WTC11 (cell line): ENCODE results near the gene WNT10A. TPM values are rescaled to one million over a fixed set of nuclear protein-coding genes. Genes with fewer than 3 reads are reported as not detected.

Experiments used
- ATAC-seq: fragments of 200-7000 bp; cut with Tn5 transposase; 2 replicates; pipeline ENCODE4 v1.10.0; 2021; ENCODE audit warnings: mild to moderate bottlenecking, moderate library complexity
- CTCF ChIA-PET: fragments of 300-600 bp; sonication (Branson Sonifier 250); formaldehyde crosslinking; loops from one replicate; lab custom pipeline; 2021; ENCODE audit warnings: antibody characterized with exemption; lab: Charles Lee
- POLR2A ChIA-PET: fragments of 350-600 bp; sonication (Branson Sonifier 250); formaldehyde crosslinking; loops from one replicate; lab custom pipeline; 2021; ENCODE audit warnings: antibody characterized with exemption; lab: Charles Lee
- DNase-seq: peaks from one replicate; pipeline ENCODE4 v3.0.0; 2021; ENCODE audit warnings: low spot score
- H3K27ac Mint-ChIP-seq: 2 replicates; pipeline ENCODE4 v1.8.0; 2021; ENCODE audit warnings: mixed read lengths
- H3K27me3 Mint-ChIP-seq: 2 replicates; pipeline ENCODE4 v1.8.0; 2021; ENCODE audit warnings: low read depth, mild to moderate bottlenecking, moderate library complexity, mixed read lengths
- H3K36me3 Mint-ChIP-seq: 2 replicates; pipeline ENCODE4 v1.8.0; 2021; ENCODE audit warnings: mixed read lengths
- H3K4me1 Mint-ChIP-seq: 2 replicates; pipeline ENCODE4 v1.8.0; 2022; ENCODE audit warnings: mixed read lengths
- H3K4me3 Mint-ChIP-seq: 2 replicates; pipeline ENCODE4 v1.8.0; 2021; ENCODE audit warnings: mild to moderate bottlenecking, moderate library complexity, mixed read lengths
- H3K9me3 Mint-ChIP-seq: 2 replicates; pipeline ENCODE4 v1.8.0; 2021; ENCODE audit warnings: mixed read lengths
- ELF4 ChIP-seq: sonication (generic); formaldehyde crosslinking; IDR thresholded peaks from 2 replicates; pipeline ENCODE4 v1.8.1; 2022; ENCODE audit warnings: low read depth, mild to moderate bottlenecking, moderate library complexity, missing genetic modification reagents
- EMX1 ChIP-seq: fragments of 250-450 bp; sonication (Bioruptor Pico); IDR thresholded peaks from 2 replicates; pipeline ENCODE4 v1.8.0; 2021; ENCODE audit warnings: mild to moderate bottlenecking
- ETV6 ChIP-seq: sonication (generic); formaldehyde crosslinking; IDR thresholded peaks from 2 replicates; pipeline ENCODE4 v1.8.1; 2022; ENCODE audit warnings: mild to moderate bottlenecking, missing genetic modification reagents
- FOXK1 ChIP-seq: sonication (generic); formaldehyde crosslinking; IDR thresholded peaks from 2 replicates; pipeline ENCODE4 v1.8.0; 2022; ENCODE audit warnings: mild to moderate bottlenecking, moderate library complexity, missing genetic modification reagents
- SMAD4 ChIP-seq: sonication (generic); formaldehyde crosslinking; IDR thresholded peaks from 2 replicates; pipeline ENCODE4 v1.8.0; 2022; ENCODE audit warnings: mild to moderate bottlenecking, missing genetic modification reagents
- ZNF317 ChIP-seq: sonication (generic); formaldehyde crosslinking; IDR thresholded peaks from 2 replicates; pipeline ENCODE4 v1.8.1; 2023; ENCODE audit warnings: low read depth, mild to moderate bottlenecking, moderate library complexity, missing genetic modification reagents, borderline replicate concordance
- total RNA-seq: library from RNA; stranded (reverse); gene quantifications from 3 replicates; pipeline ENCODE4 v1.2.3, GENCODE V29; 2021
- TF ChIP-seq, protein P1 (sequence below): fragments of 200-600 bp; IDR thresholded peaks from 2 replicates; pipeline ENCODE4 v1.8.0; 2022; ENCODE audit warnings: antibody characterized with exemption
- TF ChIP-seq, protein P2 (sequence below): sonication (generic); formaldehyde crosslinking; IDR thresholded peaks from 2 replicates; pipeline ENCODE4 v1.8.1; 2023; ENCODE audit warnings: mild to moderate bottlenecking, missing genetic modification reagents, borderline replicate concordance
- TF ChIP-seq, protein P3 (sequence below): sonication (generic); formaldehyde crosslinking; IDR thresholded peaks from 2 replicates; pipeline ENCODE4 v1.8.1; 2022; ENCODE audit warnings: low read depth, mild to moderate bottlenecking, moderate library complexity, missing genetic modification reagents, borderline replicate concordance
- TF ChIP-seq, protein P4 (sequence below): sonication (generic); formaldehyde crosslinking; IDR thresholded peaks from 2 replicates; pipeline ENCODE4 v1.8.0; 2023; ENCODE audit warnings: mild to moderate bottlenecking, missing genetic modification reagents
- TF ChIP-seq, protein P5 (sequence below): sonication (generic); formaldehyde crosslinking; IDR thresholded peaks from 2 replicates; pipeline ENCODE4 v1.8.1; 2022; ENCODE audit warnings: mild to moderate bottlenecking, moderate library complexity, missing genetic modification reagents

The WNT10A gene
- total RNA-seq, 1 experiment from 2014 or later = not detected

DNA sequence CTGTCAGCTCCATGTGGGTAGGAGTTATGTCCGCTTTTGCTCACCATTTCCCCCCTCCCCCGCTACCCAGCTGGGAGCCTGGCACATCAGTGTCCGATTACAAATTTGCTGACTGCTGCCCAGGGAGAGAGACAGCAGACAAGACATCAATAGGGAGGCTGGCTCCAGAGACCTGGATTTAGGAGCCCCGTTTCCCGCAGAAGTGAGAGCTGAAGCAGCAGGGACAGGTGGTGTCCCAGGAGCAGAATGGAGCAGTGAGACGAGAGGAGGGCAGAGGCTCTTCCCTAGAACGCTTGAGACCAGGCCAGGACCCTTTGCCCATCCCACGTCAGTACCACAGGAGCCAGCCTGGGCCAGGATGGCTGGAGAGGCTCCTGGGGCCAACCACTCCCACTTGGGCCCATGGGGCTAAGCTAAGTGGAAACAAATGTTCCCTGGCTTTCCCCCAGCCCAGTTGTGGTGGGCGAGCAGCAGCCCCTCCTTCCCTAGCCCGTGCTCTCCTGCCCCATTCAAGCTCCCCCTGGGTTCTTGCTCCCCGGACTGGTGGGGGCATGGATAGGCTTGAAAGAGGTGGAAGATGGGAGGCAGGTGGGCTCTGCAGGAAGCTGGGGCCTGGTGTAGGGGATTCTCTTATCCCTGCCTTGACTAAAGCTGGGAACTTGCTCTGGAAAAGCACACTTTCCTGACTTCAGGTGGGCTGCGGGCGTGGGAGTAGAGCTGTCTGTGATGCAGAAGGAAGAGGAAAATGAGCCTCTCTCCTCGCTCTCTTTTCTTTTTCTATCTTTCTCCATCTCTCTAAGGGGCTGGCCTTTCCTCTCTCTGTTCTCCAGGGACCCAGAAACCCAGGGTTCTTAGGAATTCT is 25.1 kb upstream of the WNT10A start:
- Mint-ChIP-seq H3K4me3 (no peak overlapping the region), H3K36me3 (no peaks in the 10 kb centered on the region), H3K27me3 (peaks cover 77% of the 10 kb centered on the region), H3K9me3 (no peaks in the 10 kb centered on the region), H3K4me1 (peaks cover 54% of the 10 kb centered on the region), H3K27ac (no peak overlapping the region)
- DNase-seq (no peak), ATAC-seq (no peak)
- CTCF ChIA-PET = interaction anchor here (0.9 to 1.9 kb wide), 9 partner anchors 19 to 168 kb away, joined by 3 to 13 read pairs (median 4); partner anchors contain the start of gene TTLL4
- TF ChIP-seq ELF4 (no peak), ZNF317 (peak; percentile 77), SMAD4 (CRISPR knock-in tag) (no peak)
- POLR2A ChIA-PET = interaction anchor here (0.6 kb wide), 1 partner anchor 155 kb away, joined by 3 read pairs; no protein-coding TSS in a partner anchor

DNA sequence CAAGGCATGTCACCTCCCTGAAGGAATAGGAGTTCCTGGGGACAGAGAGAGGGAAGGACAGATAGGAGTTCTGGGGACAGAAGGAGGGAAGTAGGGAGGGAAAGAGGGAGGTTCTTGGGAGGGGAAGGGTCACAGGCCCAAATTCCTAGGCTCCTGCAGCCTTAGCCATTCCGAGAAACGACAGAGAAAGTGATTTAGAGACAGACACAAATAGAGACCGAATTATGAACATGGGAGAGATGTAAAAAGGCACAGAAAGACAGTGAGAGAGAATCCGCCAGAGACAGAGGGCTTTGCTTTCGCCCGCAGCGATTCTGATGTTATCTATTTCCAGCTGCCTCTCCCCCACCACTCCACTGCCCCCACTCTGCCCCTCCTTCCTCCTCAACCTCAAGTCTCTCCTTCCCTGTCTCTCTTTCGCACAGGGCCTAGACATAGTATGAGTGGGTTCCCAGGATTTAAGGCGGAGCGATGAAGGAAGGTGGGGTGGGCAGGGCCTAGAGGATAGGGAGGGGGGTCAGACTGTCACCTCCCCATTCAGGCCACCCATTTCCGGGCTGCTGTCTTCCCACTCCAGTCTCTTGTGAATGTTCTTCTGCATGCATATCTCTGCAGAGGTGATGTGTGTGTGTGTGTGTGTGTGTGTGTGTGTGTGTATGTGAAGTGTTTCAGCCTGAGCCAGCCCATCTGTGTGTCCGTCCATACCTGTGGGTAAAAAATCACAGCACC is 24.3 kb upstream of the WNT10A start:
- TF ChIP-seq, protein P1, sequence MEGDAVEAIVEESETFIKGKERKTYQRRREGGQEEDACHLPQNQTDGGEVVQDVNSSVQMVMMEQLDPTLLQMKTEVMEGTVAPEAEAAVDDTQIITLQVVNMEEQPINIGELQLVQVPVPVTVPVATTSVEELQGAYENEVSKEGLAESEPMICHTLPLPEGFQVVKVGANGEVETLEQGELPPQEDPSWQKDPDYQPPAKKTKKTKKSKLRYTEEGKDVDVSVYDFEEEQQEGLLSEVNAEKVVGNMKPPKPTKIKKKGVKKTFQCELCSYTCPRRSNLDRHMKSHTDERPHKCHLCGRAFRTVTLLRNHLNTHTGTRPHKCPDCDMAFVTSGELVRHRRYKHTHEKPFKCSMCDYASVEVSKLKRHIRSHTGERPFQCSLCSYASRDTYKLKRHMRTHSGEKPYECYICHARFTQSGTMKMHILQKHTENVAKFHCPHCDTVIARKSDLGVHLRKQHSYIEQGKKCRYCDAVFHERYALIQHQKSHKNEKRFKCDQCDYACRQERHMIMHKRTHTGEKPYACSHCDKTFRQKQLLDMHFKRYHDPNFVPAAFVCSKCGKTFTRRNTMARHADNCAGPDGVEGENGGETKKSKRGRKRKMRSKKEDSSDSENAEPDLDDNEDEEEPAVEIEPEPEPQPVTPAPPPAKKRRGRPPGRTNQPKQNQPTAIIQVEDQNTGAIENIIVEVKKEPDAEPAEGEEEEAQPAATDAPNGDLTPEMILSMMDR = no peak
- TF ChIP-seq ETV6 (CRISPR knock-in tag) = no peak
- no peak for TF ChIP-seq EMX1 (CRISPR knock-in tag)
- TF ChIP-seq, protein P2, sequence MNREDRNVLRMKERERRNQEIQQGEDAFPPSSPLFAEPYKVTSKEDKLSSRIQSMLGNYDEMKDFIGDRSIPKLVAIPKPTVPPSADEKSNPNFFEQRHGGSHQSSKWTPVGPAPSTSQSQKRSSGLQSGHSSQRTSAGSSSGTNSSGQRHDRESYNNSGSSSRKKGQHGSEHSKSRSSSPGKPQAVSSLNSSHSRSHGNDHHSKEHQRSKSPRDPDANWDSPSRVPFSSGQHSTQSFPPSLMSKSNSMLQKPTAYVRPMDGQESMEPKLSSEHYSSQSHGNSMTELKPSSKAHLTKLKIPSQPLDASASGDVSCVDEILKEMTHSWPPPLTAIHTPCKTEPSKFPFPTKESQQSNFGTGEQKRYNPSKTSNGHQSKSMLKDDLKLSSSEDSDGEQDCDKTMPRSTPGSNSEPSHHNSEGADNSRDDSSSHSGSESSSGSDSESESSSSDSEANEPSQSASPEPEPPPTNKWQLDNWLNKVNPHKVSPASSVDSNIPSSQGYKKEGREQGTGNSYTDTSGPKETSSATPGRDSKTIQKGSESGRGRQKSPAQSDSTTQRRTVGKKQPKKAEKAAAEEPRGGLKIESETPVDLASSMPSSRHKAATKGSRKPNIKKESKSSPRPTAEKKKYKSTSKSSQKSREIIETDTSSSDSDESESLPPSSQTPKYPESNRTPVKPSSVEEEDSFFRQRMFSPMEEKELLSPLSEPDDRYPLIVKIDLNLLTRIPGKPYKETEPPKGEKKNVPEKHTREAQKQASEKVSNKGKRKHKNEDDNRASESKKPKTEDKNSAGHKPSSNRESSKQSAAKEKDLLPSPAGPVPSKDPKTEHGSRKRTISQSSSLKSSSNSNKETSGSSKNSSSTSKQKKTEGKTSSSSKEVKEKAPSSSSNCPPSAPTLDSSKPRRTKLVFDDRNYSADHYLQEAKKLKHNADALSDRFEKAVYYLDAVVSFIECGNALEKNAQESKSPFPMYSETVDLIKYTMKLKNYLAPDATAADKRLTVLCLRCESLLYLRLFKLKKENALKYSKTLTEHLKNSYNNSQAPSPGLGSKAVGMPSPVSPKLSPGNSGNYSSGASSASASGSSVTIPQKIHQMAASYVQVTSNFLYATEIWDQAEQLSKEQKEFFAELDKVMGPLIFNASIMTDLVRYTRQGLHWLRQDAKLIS (CRISPR knock-in tag) = no peak
- TF ChIP-seq, all 79 proteins: peak for 0
- H3K4me1 Mint-ChIP-seq = peaks cover 58% of the 10 kb centered on the region
- no peaks in the 10 kb centered on the region for H3K36me3 Mint-ChIP-seq
- no peaks in the 10 kb centered on the region for H3K9me3 Mint-ChIP-seq
- H3K4me3 Mint-ChIP-seq = no peak overlapping the region
- ChIA-PET POLR2A (interaction anchor here (0.6 to 1.0 kb wide), 2 partner anchors 14 to 154 kb away, joined by 3 read pairs; no protein-coding TSS in a partner anchor), CTCF (interaction anchor here (0.9 to 1.9 kb wide), 8 partner anchors 18 to 146 kb away, joined by 3 to 13 read pairs (median 6); partner anchors contain the start of gene TTLL4)
- no peak overlapping the region for H3K27ac Mint-ChIP-seq
- DNase-seq (no peak), ATAC-seq (no peak)
- peaks cover 85% of the 10 kb centered on the region for H3K27me3 Mint-ChIP-seq

DNA sequence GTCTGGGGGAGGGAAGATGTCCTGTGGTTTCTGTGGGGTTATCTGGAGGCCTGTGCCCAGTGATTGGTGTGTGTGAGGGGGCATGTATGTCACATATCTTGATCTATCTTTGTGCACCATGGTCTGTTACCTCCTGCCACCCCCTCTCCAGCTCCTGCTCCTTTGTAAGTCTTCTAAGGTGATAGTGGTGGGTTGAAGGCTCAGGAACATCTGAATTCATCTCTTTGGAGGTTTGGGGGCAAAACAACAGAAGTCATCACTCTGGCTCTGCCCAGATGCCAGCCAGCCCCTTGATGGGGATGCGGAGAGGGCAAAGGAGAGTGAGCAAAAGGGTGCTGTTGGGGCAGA is 23.8 kb upstream of the WNT10A start:
- ATAC-seq (no peak), DNase-seq (no peak)
- Mint-ChIP-seq H3K36me3 (no peaks in the 10 kb centered on the region), H3K4me3 (no peak overlapping the region), H3K4me1 (peaks cover 62% of the 10 kb centered on the region), H3K27me3 (peaks cover 91% of the 10 kb centered on the region), H3K27ac (no peak overlapping the region), H3K9me3 (no peaks in the 10 kb centered on the region)
- ChIA-PET CTCF (interaction anchor here (0.7 to 1.1 kb wide), 2 partner anchors 19 to 41 kb away, joined by 4 to 6 read pairs; no protein-coding TSS in a partner anchor), POLR2A (interaction anchor here (1.0 kb wide), 1 partner anchor 13 kb away, joined by 3 read pairs; no protein-coding TSS in a partner anchor)
- TF ChIP-seq FOXK1 (CRISPR knock-in tag) = no peak
- TF ChIP-seq, protein P3, sequence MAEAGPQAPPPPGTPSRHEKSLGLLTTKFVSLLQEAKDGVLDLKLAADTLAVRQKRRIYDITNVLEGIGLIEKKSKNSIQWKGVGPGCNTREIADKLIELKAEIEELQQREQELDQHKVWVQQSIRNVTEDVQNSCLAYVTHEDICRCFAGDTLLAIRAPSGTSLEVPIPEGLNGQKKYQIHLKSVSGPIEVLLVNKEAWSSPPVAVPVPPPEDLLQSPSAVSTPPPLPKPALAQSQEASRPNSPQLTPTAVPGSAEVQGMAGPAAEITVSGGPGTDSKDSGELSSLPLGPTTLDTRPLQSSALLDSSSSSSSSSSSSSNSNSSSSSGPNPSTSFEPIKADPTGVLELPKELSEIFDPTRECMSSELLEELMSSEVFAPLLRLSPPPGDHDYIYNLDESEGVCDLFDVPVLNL = no peak
- TF ChIP-seq, protein P4, sequence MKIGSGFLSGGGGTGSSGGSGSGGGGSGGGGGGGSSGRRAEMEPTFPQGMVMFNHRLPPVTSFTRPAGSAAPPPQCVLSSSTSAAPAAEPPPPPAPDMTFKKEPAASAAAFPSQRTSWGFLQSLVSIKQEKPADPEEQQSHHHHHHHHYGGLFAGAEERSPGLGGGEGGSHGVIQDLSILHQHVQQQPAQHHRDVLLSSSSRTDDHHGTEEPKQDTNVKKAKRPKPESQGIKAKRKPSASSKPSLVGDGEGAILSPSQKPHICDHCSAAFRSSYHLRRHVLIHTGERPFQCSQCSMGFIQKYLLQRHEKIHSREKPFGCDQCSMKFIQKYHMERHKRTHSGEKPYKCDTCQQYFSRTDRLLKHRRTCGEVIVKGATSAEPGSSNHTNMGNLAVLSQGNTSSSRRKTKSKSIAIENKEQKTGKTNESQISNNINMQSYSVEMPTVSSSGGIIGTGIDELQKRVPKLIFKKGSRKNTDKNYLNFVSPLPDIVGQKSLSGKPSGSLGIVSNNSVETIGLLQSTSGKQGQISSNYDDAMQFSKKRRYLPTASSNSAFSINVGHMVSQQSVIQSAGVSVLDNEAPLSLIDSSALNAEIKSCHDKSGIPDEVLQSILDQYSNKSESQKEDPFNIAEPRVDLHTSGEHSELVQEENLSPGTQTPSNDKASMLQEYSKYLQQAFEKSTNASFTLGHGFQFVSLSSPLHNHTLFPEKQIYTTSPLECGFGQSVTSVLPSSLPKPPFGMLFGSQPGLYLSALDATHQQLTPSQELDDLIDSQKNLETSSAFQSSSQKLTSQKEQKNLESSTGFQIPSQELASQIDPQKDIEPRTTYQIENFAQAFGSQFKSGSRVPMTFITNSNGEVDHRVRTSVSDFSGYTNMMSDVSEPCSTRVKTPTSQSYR = no peak
- TF ChIP-seq, protein P5, sequence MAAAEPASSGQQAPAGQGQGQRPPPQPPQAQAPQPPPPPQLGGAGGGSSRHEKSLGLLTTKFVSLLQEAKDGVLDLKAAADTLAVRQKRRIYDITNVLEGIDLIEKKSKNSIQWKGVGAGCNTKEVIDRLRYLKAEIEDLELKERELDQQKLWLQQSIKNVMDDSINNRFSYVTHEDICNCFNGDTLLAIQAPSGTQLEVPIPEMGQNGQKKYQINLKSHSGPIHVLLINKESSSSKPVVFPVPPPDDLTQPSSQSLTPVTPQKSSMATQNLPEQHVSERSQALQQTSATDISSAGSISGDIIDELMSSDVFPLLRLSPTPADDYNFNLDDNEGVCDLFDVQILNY (CRISPR knock-in tag) = no peak
